Cardiac septum (tissue), 1 donor: ENCODE measurements around the gene IL10RB. TPM values are rescaled to one million over a fixed set of nuclear protein-coding genes. Genes with fewer than 3 reads are reported as not detected.
"Not testable (repeated sequence)": the region's sequence is repeated elsewhere in the genome, so short reads cannot be mapped to it uniquely, and the experiment has no call there.

Source experiments
- DNase-seq: peaks from one replicate; pipeline ENCODE4 v3.0.0-alpha.2; 2020; ENCODE audit warnings: low spot score
- intact Hi-C: fragments of 100-400 bp; cut with DNase I; formaldehyde crosslinking; loops from one replicate; pipeline ENCODE4 v1.14.0; 2022
- long read RNA-seq: library from polyadenylated mRNA; unstranded; transcript quantifications from one replicate; pipeline ENCODE4 v2.0.0, GENCODE V29; 2021
- total RNA-seq: library from RNA; stranded (reverse); fragmentation: NEBNext Ultra II Directional; extraction: Animal tissue kit (Norgen Biotek cat#: 25700); gene quantifications from one replicate; pipeline ENCODE4 v1.2.1, GENCODE V29; 2021
- donor health status: DM: no; HTN: no; CAD: no.

IL10RB gene
- total RNA-seq = 7.2 TPM
- long read RNA-seq, transcript IL10RB-201 (7 exons, 1,963 nt) = major isoform, 7 of 10 reads
- long read RNA-seq, partial matches to known transcripts = 0 of 10 reads
- long read RNA-seq, other reads (novel, unspliced or antisense) = 2 of 10 reads

DNA sequence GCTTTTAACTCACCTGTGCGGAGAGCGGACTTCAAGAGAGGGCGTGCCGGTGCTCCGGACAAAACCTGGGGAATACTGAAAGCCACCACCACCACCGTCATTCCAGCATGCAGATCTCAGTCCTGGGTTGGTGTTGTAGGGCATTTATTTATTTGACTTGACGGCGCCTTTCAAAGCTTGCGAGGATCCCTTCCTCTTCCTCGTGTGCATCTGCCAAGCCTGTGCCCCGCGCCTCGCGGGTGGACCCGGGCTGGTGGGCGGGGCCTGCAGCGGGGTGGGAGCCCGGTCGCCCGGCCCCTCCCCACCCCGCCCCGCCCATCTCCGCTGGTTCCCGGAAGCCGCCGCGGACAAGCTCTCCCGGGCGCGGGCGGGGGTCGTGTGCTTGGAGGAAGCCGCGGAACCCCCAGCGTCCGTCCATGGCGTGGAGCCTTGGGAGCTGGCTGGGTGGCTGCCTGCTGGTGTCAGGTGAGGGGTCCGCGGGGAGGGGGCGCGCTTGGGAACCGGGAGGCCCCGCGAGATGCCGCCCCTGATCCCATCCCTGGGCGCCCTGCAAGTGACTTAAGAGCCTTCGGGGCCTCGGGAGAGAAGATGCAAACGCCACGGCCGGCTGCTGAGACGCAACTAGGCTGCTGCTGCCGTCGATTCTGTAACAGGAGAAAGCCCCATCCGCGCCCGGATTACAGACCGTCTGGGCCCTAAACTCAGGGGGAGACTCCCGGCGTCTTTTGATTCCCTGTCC lies at the start of gene IL10RB:
IL10RB (plus strand) TSS at position 318 of the 739 bp plus-strand sequence; CDS start at position 417, 99 bp downstream.
- intact Hi-C loops = loop anchor here (2.0 kb wide), 1 partner anchor 59 kb away; the partner anchor contains the start of gene IFNAR1
- peak; percentile 94 for DNase-seq

DNA sequence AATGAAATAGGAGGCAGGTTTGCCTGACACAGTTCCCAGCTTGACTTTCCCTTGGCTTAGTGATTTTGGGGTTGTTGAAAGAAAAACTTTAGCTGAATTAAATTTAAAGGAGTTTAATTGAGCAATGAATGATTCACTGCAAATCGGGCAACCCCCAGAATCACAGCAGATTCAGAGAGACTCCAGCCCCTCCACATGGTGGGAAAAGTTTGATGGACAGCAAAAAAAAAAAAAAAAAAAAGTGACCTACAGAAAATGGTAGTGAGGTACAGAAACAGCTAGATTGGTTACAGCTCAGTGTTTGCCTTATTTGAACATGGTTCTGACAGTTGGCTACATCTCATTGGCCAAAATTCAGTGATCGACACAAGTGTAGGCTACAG lies 49.0 kb upstream of the IL10RB start:
- no peak for DNase-seq
- intact Hi-C loops = no loop called here

DNA sequence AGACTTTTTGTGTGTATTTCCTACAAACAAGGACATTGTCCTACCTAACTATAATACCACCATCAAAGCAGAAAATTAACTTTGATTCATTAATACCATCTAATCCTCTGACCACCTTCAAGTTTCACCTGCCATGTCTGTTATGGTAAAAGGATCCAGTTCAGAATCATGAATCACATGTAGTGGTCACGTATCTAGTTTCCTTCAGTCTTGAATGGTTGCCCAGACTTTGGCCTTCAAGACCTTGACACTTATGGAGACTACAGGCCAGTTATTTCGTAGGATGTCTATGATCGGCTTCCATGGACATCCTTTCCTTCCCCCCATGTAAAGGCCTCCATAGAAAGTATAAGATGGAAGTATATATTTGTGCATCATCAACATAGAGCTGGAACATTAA lies 46.9 kb upstream of the IL10RB start:
- intact Hi-C loops = no loop called here
- DNase-seq = no peak

DNA sequence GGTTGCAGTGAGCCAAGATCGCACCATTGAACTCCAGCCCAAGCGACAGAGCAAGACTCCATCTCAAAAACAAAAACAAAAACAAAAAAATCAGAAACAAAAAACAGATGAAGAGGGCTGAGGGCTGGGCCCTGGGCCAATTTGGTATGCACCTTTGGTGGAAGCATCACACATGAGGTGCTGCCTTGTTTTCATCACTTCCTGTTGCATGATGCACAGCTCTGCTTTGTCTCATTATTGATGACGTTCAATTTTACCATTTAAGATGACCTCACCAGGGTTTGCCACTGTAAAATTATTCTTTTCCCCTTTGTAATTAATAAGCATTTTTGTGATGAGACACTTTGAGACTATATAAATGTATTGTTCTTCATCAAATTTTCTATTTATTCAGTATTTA lies 46.2 kb upstream of the IL10RB start:
- no peak for DNase-seq
- intact Hi-C loops = no loop called here

DNA sequence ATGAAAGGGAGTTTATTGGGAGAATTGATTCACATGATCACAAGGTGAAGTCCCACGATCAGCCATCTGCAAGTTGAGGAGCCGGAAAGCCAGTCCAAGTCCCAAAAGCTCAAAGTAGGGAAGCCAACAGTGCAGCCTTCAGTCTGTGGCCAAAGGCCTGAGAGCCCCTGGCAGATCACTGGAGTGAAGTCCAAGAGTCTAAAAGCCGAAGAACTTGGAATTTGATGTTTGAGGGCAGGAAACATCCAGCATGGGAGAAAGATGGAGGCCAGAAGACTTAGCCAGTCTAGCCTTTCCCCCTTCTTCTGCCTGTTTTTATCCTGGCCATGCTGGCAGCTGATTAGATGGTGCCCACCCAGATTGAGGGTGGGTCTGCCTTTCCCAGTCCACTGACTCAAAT lies 40.8 kb upstream of the IL10RB start:
- DNase-seq, intact Hi-C loops: not testable (repeated sequence)

DNA sequence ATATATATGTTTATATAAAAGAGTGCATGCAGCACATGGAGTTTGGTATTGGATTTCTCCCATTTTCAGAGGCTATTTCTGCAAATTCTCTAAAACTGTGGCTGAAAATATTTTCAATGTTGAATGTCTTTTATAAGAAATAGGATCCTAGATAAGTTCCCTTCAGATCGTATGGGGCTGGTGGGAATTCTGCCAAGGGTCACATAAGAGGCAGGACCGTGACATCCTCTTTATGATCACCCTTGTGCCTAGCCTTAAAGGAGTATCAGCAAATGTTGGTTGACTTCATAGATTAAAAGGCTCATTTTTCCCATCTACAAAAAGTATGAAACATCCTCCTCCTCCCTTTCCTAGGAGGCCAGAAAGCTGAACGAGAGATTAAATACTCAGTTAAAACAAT lies 37.7 kb upstream of the IL10RB start:
- intact Hi-C loops = no loop called here
- no peak for DNase-seq

DNA sequence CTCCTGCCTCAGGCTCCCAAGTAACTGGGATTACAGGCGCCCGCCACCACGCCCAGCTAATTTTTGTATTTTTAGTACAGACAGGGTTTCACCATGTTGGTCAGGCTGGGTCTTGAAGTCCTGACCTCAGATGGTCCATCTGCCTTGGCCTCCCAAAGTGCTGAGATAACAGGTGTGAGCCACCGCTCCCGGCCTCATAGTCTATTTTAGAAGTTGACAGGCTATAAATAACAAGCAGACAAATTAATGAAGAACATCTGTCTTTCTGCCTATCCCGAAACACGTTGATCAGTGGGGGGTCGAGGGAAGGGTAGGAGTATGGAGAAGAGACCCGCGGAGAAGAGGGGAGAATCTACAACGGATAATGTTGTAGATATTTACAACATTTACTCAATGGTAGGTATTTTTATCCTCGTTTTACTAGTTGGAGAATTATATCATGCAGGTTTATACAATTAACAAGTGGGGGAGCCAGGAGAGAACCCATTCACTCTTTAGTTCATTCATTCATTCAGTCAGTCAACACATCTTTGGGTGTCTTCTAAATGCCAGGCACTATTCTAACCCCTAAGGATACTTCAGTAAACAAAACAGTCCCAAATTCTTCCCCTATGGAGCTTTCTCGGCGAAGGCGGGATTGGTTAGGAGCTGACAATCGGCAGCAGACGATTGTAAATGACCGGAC lies 36.9 kb upstream of the IL10RB start:
- intact Hi-C loops = no loop called here
- DNase-seq = no peak

DNA sequence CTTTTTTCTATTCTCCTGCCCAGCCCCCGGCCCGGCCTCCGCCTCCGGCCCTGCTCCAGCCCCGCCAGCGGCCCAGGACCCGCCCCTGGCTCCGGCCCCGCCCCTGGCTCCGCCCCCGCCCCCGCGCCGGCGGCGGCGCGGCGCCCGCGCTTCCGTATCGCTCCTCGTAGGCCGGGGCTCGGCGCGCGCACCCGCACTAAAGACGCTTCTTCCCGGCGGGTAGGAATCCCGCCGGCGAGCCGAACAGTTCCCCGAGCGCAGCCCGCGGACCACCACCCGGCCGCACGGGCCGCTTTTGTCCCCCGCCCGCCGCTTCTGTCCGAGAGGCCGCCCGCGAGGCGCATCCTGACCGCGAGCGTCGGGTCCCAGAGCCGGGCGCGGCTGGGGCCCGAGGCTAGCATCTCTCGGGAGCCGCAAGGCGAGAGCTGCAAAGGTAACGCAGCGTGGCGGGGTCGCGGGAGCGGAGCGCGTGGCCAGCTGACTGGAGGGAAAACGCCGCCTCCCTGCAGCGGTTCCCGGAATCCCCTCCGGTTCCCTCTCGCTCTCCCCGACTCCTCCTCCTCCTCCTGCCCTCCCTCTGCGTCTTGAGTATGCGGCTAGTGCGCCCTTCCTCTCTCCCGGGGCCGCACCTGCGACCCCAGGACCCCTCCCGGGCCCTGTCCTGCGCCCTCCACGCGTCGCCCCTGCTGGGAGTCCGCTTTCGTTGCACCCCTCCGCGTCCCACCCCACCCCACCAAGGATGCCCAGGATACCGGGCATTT lies 36.2 kb upstream of the IL10RB start, which contains the start of gene IFNAR2:
IFNAR2 (plus strand) TSS at position 155 of the 761 bp plus-strand sequence. CDS start 11,985 bp downstream, outside the sequence.
- intact Hi-C loops = no loop called here
- DNase-seq = peak; percentile 94

DNA sequence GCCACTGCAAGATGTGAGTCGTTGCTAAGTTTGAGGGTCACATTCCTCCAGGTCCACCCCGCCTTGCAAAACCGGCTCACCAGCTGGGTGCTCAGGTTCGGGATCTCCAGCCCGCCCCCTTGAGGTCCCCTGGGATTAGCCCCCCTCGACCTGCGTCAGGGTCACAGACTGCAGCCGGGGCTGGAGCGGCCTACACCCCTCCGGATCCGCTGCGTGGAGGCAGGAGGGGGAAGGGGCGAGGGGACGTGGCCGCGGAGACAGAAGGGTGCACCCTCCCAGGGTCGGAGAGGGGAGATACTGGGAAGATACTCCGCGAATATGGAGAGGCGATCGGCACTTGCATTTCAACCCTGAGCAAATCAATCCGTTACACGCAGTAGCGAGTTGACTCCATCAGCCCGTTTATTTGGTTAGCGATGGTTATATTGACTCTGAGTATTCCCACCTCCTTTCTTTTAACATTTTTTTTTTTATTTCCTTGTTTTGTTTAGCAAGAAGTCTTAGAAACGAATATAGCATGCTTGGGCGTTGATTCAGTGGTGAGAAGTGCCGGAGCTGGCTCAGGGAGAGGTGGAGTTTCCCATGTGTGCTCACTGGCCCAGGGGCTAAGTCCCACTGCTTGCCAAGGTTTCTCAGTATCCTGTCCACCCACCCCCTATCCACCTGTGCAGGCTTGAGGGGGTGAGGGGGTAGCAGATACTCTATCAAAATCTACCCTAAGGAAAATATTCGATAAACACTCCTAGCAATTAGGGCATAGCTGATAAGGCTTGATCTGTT lies 35.4 kb upstream of the IL10RB start:
- intact Hi-C loops = no loop called here
- peak; percentile 83 for DNase-seq

DNA sequence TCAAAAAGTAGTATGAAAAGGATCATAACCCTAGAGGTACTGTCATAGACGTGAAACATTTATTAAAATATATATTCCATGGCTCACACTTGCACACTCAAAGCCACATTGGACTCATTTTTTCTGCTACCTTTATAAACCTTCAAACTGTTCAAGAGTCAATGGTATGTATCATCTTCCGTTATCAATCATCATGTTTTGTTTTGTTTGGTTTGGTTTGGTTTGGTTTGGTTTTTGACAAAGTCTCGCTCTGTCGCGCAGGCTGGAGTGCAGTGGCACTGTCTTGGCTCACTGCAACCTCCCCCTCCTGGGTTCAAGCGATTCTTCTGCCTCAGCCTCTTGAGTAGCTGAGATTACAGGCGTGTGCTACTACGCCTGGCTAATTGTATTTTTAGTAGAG lies 34.6 kb upstream of the IL10RB start:
- no peak for DNase-seq

DNA sequence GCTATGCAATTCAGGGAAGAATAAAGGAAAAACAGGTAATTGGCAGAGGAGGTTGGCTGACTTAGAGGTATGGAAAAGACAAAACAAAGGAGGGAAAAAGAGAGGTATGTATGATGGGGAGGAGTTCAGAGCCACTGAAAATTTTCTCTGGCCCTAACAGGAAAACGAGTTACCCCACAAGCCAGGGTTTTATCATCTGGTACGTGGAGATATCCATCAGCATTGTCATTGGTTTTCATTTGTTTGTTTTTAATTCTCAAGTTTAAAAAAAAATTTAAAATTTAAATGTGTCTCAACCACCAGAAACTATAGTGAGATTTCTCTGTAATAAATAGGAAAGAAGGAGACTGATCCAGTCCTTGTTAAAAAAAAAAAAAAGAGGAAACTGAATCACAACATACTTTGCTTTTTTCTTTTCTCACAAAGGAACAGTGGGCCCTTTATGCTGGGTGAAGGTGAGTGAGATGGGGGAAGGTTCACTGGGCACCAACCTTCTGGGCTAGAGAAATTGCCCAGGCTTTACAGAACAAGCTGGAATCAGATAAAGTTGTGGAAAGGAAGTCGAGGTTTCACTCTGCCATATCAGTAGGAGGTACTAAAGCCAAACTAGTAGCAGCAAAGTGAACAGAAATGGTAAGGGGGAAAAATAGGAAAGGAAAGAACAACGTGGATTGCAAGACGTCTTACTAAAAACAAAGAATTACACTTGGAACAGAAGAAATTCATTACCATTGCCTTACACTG lies 33.7 kb upstream of the IL10RB start:
- intact Hi-C loops = no loop called here
- DNase-seq = no peak

More for the DNA sequence above, 34.6 kb upstream of the IL10RB start:
- intact Hi-C loops = no loop called here

DNA sequence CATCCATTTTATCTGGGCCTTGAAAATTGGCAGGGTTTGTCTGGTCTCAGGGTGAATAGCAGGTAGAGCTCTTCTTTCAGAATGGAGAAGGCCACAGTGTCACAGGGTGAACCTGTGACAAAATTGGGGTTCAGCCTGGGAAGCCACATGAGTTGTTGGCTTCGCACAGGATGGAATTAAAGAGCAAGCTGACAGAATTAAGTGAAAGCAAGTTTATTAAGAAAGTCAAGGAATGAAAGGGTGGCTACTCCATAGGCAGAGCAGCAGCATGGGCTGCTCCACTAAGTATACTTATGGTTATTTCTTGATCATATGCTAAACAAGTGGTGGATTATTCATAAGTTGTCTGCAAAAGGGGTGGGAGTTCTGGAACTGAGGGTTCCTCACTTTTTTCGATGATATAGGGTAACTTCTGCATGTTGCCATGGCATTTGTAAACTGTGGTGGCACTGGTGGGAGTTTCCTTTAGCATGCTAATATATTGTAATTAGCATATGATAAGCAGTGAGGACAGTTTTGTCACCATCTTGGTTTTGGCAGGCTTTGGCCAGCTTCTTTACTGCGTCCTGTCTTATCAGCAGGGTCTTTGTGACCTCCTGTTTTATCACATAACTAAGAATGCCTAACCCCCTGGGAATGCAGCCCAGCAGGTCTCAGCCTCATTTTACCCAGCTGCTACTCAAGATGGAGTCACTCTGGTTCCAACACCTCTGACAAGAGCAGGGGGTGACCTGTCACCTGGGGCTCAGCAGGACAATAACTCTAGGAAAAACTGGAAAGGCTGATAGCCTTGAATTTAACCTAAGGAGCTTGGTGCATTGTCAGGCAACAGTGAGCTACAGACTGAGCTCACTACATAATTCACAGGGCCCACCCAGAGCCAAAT lies 31.3 kb upstream of the IL10RB start:
- no peak for DNase-seq
- intact Hi-C loops = no loop called here

DNA sequence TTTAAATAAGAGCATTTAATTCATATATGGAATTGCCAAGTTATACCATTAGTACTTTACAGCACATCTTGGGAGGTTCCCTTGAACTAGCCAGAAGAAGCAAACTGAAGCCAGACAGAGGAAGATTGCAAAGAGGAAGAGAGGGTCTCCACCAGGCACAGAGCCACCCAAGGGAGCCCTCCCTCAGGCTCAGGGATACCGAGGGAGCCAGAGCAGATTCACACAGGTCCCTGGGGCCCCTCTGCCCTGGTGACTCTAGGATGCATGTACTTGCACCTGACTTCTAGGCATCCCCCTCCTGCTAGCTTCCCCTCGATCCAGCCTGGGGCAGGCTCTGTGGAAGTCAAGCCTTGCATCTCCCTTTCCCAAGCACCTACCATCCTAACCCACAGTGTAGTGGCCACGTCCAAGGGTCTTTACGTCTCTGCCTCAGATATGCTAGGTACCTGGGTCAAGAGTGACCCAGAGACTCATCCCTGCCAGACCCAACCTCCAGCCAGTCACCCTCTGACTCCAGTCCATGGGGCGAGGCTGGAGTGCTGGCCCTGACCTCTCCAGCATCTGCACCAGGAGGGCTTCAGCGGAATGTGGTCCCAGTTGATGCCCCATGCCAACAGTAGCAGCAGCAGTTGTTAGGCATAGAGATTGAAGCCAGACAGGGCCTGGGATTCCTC lies 30.0 kb upstream of the IL10RB start:
- DNase-seq = no peak
- intact Hi-C loops = no loop called here

DNA sequence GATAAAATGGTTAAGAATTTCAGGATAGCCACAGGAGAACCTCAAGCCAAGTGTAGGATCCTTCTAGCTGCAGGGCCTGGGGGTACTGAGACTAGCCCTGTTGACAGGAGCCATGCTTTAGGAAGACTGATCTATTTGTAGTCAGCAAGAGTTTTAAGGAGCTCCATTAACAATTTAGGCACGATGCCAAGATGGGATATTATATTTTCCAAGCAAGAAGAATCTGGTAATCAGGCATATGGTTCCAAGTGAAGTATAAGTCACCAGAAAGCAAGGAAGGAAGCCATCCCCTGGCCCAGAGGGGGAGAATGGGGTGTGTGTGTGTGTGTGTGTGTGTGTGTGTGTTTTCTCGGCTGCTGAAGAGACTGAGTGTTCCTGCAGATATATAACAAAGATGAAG lies 29.4 kb upstream of the IL10RB start:
- no peak for DNase-seq
- intact Hi-C loops = no loop called here

DNA sequence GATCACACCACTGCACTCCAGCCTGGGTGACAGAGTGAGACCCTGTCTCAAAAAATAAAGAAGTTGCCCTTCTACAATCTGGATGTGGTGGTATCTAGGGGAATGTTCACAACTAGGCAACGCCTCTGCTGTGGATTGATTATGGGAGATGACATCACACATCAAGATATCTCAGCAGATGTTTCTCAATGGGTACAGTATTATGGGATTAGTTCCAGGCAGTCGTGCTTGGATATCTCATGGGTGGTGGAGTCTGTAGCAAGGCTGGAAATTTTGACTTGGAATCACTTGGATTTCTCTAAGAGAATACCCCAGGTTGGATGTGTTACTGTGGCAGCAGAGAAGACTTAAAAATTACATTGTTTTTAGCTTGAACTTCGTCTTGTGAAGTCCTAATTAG lies 28.7 kb upstream of the IL10RB start:
- DNase-seq = no peak
- intact Hi-C loops = no loop called here

DNA sequence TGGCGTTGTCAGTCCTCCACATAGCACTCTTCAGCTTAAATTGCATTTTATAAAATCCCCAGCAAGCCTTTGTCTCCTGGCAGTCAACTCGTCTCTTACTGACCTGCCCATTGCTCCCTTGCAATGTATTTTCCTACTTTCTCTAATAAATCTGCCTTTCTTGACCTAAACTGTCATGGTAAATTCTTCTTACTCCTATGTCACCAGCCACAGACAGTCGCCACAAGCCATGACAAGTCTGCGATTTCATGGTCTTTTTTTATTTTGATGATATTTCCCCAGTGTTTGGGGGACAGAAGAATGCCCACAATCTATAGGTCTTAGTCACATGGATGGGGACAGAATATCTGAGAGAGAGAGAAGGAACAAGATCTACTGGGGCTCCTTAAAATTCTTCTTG lies 28.0 kb upstream of the IL10RB start:
- intact Hi-C loops = no loop called here
- DNase-seq = no peak

DNA sequence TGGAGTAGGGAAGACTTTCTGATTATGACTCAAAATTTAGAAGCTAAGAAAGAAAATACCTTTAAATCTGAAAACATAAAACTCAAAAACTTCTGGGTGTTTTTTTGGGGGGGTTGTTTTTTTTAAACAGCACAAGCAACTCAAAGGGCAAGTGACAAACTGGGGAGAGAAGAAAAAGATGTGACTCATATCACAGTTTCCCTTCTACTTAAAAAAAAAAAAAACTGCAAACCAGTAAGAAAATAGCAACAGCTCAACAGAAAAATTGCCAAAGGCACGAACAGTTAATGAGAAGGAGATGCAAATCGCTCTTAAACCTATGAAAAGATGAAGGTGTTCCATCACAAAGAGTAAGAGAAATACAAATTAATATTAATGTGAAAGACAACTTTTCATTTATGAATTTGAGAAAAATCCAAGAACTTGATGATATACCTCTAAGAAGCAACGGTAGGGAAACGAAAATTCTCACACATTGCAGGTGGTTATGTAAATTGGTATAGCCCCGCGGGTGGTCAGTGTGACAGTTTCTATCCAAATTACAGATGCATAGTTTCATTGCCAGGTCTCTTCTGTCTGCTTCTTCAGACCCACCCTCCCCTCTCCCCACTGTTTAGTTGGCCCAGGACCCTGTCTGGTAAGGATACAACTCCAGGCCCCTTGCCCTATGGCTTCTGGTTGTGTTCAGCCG lies 27.5 kb upstream of the IL10RB start:
- DNase-seq = no peak
- intact Hi-C loops = no loop called here
